Fibroblast of peridontal ligament (primary cell): Measurements from ENCODE around the gene PRKAA1.
"Not testable (repeated sequence)": the region's sequence is repeated elsewhere in the genome, so short reads cannot be mapped to it uniquely, and the experiment has no call there.

Experiments used
- DNase-seq: peaks from one replicate; pipeline ENCODE4 v3.0.0-alpha.2; 2010; ENCODE audit errors: extremely low read depth

Gene PRKAA1

DNA sequence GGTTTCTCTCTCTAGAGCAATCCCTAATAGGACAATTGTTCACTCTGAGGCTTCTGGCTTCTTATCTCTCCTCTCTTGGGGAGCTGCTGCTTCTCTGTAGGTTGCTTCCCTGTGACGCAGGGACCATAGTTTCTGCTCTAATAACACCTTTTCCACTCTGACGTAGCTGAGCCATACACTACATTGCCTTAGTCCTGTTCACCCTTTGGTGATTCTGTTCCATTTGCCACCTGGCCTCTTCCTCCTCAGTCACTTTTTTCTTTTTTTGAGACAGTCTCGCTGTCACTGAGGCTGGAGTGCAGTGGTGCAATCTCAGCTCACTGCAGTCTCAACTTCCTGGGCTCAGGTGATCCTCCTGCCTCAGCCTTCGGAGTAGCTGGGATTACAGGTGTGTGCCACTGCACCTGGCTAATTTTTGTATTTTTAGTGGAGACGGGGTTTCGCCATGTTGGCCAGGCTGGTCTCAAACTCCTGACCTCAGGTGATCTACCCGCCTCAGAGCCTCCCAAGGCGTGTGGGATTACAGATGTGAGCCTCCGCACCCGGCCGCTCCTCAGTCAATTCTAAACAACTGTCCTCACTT lies 27.4 kb upstream of the PRKAA1 start:
- DNase-seq, result not testable (repeated sequence)

DNA sequence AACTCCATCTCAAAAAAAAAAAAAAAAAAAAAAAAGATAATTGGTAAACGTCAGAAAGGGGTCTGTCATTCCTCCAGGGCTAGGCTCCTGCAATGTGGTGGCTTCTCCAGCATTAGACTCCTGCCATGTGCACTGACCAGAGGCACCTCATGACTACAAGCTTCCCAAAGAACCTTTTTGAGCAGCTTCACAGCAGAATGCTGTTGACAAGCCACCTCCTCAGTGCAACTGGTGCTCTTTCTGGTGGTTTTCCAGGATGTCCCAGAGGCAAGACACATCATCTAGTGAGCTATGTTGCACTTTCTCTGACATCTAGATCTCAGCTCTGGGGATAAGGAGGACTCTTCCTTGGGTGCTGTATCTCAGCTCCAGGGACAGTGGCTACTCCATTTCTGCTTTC lies 25.3 kb upstream of the PRKAA1 start:
- DNase-seq, result no peak

DNA sequence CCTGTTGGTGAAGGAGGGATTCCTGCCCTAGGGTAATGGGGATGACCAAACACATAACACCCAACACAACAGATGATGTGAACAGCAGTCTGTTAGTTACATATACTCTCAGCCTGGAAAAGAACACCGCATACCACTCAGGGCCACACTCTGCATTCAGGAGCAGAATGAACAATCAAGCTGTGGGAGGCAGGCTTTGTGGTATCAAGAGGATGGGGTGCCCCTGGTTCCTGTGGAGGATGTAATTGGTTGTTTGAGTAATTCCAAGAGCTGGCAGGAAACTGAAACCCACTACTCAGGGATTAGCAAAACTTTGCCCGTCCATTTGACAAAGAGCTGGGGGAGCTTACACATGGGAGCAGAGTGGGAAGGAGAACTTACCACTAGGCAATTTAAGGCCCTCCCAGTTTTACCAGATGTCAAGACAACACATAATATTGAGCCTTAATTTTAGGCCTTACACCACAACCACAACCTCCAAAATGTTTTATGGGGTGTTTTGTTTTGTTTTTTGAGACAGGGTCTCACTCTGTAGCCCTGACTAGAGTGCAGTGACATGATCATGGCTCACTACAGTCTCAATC lies 15.6 kb upstream of the PRKAA1 start:
- DNase-seq, result no peak

DNA sequence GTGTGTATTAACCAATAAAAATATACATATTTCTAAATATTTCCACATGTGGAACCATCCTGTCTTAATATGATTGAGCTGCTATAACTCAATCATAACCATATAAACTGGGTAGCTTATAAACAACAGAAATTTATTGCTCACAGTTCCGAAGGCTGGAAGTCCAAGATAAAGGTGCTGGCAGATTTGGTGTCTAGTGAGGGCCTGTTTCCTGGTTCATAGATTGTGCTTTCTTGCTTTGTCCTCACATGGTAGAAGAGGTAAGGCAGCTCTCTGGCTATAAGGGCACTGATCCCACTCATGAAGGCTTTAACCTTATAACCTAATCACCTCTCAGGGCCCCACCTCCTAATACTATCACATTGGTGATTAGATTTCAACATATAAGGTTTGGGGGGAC lies 14.0 kb upstream of the PRKAA1 start:
- no peak for DNase-seq

DNA sequence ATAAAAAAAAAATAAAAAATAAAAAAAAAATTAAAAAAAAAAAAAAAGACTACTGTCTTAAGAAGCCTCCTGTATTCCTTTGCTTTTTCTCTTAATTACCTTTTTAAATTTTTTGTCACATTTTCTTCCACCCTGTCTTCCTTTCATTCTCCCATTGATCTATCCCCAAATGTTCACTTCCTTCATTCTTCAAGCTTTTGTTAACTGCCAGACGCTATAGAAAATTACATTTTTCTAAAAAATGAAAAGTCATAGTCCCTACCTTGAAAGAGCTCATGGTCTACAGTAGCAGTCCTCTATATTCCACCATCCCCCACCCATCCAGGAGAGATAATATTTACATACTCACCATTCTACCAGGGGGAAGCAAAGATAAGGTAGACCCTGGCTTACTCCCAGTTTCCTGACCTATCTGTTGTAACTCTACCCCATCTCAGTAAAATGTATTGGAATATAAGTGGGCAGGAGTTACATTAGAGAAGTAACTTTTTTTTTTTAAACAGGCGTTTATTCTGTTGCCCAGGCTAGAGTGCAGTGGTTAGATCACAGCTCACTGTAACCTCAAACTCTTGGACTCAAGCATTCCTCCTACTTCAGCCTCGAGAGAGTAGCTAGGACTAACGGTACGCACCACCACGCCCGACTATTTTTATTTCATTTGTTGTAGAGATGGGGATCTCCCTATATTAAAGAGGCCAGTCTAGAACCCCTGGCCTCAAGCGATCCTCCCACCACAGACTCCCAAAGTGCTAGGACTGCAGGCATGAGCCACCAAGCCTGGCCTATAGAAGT lies 3.8 kb upstream of the PRKAA1 start:
- DNase-seq, result no peak

DNA sequence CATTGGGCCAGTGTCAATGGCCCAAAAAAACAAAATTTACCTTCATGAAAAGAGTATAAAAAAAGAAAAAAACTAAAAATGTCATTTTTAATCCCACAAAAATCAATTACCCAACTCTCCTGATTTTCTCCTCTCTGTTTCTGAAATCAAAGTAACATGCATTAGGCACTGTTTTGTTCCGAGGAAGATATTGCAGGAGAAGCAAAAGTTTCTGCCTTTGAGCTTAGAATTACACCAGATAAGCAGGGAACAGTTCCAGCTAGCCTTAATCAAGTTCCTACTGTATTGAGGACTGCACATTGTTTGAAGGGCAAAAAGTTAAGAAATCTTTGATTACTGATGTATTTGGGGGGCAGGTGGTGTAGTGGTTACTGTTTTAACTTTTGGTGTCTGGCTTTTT lies 1.1 kb upstream of the PRKAA1 start:
- DNase-seq, result peak; percentile 66

DNA sequence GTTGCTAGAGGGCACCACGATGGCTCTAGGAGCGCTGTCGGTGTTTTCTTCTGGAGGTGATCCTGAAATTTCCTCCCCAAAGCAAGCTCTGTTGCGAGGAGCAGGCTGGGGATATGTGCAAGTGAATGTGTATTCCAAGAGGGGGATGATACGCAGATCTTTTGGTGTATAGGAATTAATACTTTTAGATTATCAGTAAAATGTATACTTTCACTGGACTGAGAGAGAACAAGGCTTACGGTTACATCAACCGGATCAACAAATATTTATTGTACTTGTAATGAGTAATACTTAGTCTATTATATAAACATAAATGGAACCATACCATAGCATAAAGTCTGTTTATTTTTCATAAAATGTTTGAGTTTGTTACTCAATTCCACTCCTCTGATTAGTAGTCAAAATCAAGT lies 632 bp upstream of the PRKAA1 start:
- DNase-seq, result peak; percentile 62

DNA sequence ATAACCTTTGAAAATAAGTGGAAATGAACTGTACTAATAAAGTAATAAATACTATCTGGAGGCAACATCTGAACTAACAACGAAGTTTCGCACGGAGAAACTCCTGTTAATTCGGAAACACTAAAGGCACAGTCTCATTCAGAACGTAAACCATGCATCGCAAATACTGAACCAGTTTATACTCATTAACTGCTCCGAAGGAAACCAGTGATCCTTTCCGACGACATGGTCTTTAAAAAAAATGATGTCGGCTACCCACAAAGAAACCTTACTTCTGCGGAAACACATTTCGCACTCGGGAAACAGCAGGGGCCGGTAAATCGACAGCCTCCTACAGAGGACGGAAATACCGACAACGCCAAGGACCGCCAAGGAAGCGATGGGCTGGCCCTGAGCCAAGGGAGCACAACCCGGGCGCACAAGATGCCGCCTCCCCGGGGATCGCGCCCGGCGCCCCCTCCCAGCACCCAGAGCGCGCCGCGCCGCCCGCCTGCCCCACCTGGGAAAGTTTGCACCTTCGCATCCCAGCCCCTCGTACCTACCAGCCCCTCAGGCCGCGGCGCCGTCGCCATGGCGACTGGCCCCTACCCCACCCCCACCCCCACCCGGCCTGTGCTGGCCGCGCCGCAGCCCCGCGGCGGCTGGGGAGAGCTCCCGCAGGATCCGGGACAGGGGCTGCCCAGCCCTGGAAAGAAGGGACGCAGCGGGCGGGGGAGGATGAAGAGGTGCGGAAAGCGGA lies 732 bp downstream of the PRKAA1 start:
- peak; percentile 41 for DNase-seq

DNA sequence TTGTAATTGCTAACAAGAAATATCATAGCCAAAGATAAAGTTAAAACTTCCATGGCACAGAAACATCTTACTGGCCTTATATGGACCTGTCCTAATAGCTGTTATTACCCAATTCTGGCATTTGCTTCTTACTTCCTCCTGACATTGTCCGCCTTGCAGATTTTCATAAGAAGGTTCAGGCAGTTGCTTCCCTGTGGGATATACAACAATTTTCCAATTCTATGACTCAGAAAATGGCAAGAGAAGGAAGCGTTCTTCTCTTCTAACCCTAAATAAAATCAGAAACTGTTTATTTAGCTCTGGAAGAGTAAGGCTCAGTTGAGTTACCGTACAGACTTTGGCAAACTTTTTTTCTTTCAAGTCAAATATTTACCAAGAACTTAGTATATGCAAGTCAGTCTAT lies 1.7 kb downstream of the PRKAA1 start:
- peak; percentile 92 for DNase-seq

DNA sequence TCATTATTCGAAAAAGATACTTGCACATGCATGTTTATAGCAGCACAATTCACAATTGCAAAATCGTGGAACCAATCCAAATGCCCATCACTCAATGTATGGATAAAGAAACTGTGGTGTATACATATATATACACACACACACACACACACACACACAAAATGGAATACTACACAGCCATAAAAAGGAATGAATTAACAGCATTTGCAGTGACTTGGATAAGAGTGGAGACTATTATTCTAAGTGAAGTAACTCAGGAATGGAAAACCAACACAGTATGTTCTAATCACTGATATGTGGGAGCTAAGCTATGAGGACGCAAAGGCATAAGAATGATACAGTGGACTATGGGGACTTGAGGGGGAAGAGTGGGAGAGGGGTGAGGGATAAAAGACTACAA lies 3.3 kb downstream of the PRKAA1 start:
- DNase-seq, result not testable (repeated sequence)

DNA sequence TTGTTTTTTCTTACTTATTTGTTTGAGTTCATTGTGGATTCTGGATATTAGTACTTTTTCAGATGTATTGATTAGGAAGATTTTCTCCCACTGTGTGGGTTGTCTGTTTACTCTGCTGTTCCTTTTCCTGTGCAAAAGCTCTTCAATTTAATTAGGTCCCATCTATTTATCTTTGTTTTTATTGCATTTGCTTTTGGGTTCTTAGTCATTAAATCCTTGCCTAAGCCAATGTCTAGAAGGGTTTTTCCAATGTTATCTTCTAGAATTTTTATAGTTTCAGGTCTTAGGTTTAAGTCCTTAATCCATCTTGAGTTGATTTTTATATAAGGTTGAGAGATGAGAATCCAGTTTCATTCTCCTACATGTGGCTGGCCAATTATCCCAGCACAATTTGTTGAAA lies 3.8 kb downstream of the PRKAA1 start:
- not testable (repeated sequence) for DNase-seq

DNA sequence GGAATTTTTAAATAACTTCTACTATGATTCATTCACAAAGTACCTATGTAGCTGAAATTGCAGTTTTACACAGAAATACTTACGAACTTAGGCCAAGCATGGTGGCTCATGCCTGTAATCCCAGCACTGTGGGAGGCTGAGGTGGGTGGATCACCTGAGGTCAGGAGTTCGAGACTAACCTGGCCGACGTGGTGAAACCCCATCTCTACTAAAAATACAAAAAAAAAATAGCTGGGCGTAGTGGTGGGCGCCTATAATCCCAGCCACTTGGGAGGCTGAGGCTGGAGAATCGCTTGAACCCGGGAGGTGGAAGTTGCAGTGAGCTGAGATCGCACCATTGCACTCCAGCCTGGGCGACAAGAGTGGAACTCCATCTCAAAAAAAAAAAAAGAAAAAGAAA lies 5.5 kb downstream of the PRKAA1 start:
- not testable (repeated sequence) for DNase-seq

DNA sequence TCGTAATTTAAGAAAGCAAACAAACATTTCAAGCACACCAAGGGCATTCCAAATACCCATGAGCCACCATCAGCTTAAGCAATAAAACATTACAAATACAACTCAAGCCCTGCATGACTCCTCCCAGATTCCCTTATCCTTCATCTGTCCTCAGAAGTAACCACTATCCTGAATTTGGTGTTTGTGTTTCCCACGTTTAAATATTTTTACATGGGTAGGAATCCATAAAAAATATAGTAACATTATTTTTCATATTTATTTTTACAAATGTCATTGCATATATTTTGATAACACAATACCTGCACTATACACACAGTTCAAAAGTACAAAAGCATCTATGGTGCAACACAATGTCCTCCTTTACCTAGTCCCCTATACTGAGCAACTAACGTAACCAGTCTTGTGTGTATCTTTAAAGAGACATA lies 6.4 kb downstream of the PRKAA1 start:
- no peak for DNase-seq

DNA sequence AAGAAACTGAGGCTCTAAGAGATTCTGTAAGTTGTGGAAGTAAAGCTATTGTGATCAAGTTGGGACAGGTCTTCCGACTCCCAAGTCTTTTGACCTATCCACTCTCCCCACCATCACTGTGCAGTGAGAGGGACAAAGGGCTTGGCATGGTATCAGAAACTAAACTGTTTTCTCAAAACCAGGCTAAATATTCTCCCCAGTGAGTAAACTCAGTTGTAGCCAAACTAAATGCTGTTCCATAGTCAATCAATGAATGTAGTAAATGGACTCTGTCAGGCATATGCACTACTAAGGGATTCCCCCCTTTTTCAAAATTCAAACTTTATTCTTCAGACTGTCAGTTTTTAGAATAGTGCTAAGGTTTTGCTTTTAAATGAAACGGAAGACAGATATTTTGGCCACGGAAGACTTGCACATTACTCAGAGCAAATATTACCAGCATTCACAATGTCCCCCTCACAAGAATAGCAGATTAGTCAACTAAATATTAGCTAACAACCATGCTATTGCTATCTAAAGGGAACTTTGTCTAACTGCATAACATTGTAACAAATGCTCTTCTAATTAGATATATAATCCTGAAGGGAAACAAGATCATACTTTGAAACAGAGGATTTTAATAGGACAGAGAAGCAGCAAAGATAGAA lies 7.1 kb downstream of the PRKAA1 start:
- DNase-seq, result no peak

DNA sequence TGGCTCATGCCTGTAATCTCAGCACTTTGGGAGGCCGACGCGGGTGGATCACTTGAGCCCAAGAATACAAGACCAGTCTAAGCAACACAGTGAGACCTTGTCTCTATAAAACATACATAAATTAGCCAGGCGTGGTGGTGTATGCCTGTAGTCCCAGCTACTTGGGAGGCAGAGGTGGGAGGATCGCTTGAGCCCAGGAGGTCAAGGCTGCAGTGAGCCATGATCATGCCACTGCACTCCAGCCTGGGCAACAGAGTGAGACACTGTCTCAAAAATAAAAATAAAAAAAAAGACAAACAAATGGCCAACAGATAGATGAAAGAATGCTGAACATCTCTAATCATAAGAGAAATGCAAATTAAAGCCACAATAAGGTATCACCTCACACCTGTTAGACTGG lies 9.2 kb downstream of the PRKAA1 start:
- DNase-seq, result not testable (repeated sequence)

DNA sequence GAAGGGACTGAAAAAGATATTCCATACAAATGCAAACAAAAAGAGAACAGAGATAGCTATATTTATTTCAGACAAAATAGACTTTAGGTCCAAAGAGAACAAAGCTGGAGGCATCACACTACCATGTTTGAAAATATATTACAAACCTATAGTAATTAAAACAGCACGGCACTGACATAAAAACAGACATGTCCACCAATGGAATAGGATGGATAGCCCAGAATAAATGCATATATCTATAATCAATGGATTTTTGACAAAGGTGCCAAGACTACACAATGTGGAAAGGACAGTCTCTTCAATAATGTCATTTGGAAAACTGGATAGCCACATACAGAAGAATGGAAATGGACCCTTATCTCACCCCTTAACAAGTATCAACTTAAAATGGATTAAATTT lies 10.2 kb downstream of the PRKAA1 start:
- no peak for DNase-seq

DNA sequence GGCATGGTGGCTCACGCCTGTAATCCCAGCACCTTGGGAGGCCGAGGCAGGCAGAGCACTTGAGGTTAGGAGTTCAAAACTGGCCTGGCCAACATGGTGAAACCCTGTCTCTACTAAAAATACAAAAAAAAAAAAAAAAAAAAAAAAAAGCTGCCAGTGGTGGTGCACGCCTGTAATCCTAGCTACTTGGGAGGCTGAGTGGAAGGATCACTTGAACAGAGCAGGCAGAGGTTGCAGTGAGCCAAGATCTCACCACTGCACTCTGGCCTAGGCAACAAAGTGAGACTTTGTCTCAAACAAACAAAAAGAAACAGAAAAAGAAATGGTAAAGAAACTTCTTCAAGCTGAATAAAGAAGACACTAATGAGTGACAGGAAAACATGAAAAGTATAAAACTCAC lies 11.5 kb downstream of the PRKAA1 start:
- DNase-seq, result not testable (repeated sequence)

DNA sequence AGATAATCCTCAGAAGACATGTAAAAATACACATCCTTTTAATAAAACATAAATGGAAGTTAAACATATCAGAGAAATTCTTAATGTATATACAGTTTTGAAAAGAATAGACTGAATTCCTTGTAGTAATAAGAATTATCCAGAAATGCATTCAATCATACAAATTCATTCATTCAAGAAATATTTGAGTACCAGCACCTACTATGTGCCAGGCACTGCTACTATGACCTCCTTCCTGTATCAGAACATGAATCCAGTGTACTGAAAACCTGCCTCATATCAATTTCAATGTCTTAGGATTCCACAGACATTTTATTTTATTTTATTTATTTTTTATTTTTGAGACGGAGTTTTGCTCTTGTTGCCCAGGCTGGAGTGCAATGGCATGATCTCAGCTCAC lies 13.3 kb downstream of the PRKAA1 start:
- DNase-seq, result no peak

DNA sequence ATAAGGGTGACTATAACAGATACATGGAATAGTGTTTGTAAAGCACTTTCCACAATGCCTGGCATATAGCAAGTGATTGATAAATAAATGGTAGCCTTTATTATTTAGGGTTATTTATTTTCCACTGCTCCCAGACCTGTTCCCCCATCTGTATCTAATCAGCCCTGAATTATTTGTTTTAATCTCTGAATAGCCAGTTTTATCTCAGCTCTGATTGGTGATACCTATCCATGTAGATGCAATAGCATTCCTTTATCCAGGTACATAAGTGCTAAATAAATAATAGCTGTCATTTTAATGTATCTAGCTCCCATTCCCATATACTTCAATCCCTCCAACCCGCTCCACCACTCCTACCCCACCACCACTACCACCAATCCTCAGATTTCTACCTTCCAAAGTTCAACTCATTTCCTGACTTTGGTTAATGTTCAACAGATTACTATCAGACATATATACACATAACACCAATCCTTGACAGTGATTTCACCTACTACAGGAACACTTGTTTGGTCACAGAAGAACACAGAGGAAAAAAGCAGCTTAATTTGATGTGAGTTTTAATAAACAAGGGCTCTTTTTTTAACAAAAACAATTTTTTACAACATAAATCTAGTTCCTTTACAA lies 14.0 kb downstream of the PRKAA1 start:
- no peak for DNase-seq

DNA sequence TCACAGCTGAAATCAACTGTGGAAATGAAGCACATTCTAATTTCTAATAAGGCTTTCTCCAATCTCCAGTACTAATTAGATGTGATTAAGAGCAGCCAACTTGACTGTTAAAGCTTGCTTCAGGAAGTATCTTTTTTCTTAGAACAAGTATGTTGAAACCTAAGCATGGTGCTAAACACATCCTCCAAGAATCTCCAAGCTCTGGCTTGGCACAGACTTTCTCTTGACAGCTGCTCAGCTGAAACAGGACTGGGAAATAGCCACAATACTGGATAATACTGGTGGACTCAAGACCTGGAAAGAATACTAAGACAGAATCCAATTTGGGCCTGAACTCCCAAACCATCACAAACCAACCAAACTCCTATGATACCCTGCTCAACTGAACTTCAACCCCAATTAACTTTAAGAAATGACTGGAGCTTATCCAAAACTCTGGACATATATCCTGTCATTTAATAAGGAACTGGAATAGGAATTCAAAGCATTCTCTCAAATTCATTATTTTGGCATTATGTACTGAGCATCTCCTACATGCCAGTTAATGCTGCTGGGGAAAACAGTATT lies 16.2 kb downstream of the PRKAA1 start:
- DNase-seq, result peak; percentile 90

DNA sequence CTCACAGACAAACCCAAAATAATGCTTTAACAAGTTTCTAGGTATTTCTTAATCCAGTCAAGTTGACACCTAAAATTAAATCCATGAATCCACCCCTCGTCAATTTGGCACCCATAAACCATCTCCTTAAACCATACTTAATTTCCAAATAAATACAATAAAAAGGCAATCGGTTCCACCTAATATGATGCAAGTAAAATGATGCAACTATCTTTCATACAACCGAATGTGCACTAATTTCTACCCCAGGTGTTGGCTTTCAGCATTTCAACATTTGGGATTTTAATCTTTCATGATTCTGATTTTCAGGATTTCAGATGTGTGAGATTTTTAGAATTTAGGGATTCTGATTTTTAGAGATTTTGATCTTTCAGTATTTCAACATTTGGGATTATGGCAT lies 17.3 kb downstream of the PRKAA1 start:
- DNase-seq, result no peak
